HG02678 (cell line): ENCODE results near the gene CCNF.

Experiments used
- ATAC-seq: cut with Tn5 transposase; IDR thresholded peaks from one replicate; pipeline ENCODE4 v1.9.1; 2021; ENCODE audit warnings: mild to moderate bottlenecking, moderate library complexity; ENCODE audit not compliant: unreplicated experiment

CCNF gene

DNA sequence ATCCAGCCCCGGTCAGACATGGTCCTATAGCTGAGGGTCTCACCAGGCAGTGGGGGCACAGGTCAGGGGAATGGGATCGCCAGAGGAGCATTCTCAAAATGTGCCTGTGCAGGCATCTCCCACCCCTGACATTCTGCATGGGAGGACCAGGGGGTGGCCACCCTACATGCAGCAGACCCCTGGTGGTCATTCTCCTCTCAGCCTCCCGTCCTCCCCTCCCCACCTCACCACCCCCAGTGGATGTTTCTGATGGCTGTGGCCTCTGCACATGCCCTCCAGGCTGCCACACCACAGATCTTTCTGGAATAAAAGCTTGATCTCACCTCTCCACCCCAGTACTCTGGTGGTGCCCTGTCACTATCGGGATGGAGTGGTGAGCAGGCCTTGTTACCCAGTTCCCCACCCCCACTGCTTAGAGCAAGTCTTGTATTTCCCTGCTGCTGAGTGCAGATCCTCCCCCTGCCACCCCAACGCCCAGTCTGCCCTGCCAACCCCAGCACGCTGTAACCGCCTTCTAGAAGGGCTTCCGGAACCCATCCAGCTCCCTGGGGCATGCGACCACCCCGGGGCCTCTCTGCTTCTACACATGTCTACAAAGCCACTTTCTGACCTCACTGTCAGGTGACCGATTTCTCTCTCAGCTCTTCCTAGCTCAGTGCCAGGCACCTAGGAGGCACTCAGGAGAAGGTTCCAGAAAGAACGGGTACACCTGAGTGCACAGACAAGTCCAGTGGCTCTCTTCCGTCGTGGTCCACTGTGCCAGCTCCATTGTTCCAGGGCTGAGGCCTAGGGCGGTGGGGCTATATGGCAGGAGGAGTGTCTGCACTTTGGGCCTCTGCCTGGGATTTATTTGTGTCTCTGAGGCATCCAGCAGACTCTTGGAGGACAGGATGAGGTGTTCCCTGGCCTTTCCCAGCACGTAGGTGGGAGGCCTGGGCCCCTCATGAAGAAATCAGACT, 55.0 kb downstream of the CCNF start:
- no peak for ATAC-seq

GRCh38 chr16:2484898-2485508, 55.8 kb downstream of the CCNF start:
- ATAC-seq: no peak

GRCh38 chr16:2485811-2486507, 56.7 kb downstream of the CCNF start:
- no peak for ATAC-seq

- peak; percentile 79 for ATAC-seq
Observed at GRCh38 chr16:2486645-2487516, 57.6 kb downstream of the CCNF start.

DNA sequence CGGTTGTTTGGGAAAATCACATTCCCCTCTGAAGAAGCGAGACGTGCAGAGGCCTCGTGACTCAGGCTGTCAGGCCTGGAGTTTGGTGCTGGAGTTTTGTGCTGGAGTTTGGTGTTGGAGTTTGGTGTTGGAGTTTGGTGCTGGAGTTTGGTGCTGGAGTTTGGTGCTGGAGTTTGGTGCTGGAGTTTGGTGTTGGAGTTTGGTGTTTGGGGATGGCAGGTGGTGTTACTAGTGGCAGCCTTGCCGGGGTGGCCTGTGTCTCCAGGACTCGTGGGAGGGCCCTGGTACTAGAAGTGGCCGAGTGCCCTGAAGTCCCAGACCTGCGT, 58.2 kb downstream of the CCNF start:
- no peak for ATAC-seq

DNA sequence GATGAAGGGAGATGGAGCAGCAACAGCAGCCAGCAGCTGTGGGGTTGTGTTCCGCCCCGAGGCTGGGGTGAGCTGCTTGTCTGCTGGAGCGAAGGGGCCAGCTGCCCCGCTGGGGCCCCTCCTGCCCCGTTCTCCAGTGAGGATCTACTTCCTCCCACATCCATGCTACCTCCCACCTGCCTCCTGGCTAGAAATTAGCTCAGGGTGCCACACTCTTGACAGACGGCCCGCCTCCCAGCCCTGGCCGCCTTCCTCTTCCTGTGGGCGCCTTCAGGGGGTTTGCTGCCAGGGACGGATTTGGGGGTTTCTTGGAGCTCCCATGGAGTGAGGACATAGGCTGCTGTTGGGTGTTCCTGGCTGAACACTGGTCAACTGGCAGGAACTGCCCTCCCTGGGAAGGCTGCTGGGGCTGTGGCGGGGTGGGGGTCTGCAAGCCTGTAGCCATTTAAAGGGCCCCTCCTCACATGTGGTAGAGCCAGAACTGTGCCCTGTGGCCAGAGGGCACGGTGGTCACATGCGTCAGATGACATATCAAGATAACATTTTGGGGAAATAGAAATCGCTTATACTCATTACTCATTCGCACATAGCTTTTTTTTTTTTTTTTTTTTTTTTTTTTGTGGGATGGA, 58.8 kb downstream of the CCNF start:
- ATAC-seq: no peak

DNA sequence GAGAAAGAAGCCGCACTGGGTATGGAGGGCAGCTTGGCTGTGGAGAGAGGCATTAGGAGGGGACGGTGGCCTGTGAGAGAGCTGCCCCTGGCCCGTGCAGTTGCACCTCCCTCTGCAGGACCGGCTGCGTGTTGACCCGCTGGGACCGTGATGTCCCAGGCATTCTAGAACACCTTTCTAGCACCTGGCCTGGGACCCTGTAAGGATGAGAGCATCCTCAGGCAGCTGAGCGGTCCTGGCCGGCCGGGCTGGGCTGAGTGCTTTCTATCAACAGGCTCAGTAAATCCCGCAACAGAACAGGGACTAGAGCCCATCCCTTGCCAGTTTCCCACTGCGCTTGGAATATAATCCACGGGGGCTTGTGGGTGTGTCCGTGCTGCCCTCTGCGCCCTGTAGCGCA, 60.3 kb downstream of the CCNF start:
- no peak for ATAC-seq

DNA sequence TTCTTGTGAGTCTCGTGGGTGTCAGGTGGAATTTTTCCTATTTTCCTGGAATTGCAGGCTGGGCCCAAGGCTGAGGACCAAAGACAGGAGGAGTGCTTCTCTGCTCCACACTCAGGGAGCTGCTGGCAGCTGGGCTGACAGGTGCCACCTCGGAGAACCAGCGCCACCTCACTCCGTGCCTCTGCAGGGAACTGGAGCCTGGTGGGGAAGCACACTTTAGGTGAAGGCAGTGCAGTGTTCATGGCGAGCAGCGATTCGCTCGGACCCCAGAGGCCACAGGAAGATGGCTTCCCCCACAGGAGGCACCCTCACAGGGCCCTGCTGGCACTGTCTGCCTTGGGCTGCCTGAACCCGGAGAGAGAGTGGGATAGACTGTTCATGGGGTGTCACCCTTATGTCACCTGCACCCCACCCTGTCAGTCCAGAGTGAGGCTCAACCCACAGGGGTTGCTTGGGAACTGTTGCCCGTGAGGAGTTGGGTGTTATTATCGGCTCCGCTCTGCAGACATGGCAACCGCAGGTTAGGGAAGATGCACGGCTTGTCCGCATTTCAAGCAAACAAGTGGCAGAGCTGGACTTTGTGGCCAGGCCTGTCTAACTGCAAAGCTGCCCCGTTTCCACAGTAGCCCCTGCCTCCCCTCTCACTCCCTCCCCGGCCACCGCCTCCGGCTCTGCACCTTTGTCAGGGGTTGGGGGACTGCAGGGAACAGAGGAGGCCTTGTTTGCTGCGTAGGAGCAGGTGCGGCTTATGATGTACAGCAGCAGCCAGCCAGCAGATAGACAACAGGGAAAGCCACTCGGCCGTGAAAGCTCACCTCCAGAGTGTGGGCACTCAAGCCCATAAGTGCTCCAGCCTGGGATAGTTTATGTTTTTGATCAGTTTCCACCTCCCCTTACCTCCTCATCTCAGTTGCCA, 61.2 kb downstream of the CCNF start:
- no peak for ATAC-seq

DNA sequence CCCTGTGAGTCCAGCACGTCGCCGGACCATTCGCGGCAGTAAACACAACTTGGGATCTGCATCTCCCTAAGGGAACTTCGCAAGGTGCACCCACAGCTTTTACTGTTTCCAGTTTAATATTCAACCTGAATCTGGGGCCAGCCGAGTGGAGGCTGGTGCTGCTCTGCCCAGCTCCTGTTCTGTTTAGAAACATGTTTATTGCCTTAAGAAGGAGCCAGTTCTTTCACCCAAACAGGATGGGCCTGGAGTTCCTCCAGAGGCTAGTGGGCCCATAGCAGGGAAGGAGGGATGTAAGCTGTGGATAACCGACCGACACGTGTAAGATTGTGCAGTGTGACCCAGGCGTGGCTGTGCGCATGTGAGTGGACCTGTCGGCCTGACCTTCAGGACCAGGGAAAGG, 63.0 kb downstream of the CCNF start:
- no peak for ATAC-seq

- no peak for ATAC-seq
Observed at GRCh38 chr16:2493605-2494004, 64.4 kb downstream of the CCNF start.

DNA sequence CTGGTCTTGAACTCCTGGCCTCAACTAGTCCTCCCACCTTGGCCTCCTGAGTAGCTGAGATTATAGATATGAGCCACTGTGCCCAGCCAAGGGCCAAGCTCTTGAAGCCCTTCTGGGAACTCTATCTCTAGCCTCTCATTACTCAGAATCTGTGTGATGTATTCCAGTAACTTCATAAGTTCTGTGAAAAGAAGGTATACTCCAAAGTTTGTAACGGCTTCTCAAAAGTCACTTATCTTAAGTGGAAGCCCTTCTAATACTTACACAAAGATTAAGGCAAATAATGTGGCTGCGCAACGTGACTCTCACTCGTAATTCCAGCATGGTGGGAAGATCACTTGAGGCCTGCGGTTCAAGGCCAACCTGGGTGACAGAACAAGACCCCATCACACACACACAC, 65.4 kb downstream of the CCNF start:
- no peak for ATAC-seq

- ATAC-seq: no peak
Observed at GRCh38 chr16:2495041-2495440, 65.8 kb downstream of the CCNF start.

DNA sequence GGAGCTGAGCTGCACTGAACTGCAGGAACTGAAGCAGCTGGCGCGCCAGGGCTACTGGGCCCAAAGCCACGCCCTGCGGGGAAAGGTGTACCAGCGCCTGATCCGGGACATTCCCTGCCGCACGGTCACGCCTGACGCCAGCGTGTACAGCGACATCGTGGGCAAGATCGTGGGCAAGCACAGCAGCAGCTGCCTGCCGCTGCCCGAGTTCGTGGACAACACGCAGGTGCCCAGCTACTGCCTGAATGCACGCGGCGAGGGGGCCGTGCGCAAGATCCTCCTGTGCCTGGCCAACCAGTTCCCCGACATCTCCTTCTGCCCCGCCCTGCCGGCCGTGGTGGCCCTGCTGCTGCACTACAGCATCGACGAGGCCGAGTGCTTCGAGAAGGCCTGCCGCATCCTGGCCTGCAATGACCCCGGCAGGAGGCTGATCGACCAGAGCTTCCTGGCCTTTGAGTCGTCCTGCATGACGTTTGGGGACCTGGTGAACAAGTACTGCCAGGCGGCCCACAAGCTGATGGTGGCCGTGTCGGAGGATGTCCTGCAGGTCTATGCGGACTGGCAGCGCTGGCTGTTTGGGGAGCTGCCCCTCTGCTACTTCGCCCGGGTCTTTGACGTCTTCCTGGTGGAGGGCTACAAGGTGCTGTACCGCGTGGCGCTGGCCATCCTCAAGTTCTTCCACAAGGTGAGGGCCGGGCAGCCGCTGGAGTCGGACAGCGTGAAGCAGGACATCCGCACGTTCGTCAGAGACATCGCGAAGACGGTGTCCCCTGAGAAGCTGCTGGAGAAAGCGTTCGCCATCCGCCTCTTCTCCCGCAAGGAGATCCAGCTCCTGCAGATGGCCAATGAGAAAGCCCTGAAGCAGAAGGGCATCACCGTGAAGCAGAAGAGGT, 67.2 kb downstream of the CCNF start:
- ATAC-seq: no peak

- ATAC-seq: no peak
Observed at GRCh38 chr16:2497116-2497630, 67.9 kb downstream of the CCNF start.

GRCh38 chr16:2497695-2498484, 68.6 kb downstream of the CCNF start:
- no peak for ATAC-seq

GRCh38 chr16:2498531-2499253, 69.4 kb downstream of the CCNF start:
- no peak for ATAC-seq

DNA sequence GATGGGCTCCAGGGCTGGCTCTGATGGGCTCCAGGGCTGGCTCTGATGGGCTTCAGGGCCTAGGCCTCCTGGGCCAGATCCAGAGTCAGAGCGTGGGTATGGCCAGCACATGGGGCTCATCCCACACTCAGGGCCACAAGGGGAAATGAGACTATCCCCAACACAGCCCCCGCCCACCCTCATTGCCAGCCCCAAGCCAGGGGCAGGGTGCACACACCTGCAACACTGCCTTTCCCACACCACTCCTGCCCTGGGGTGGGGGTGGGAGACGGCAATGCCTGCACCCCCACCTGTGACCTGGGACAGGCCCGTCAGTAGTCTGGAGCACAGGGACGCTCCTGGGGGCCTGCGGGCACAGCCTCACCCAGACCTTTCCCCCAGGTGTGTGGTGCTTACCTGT, 70.2 kb downstream of the CCNF start:
- ATAC-seq: no peak
